Kidney (tissue), 14 donors: ENCODE data around the gene SLC7A7. TPM values are rescaled to one million over a fixed set of nuclear protein-coding genes. Genes with fewer than 3 reads are reported as not detected.

Source experiments
- DNase-seq, 5 donors: peaks; one replicate each; pipeline ENCODE4 v3.0.0-alpha.2; 2013 to 2020
- FAIRE-seq: peaks from 2 replicates; lab custom pipeline; 2012; peaks lifted over from hg19 to GRCh38; lab: Jason Lieb, UNC
- H3K27ac ChIP-seq, 2 donors: one replicate each; pipeline ENCODE4 v1.7.0; 2013; ENCODE audit warnings: low read depth in 2 of 2, low read length in 2 of 2, inconsistent platforms in 1 of 2
- H3K27me3 ChIP-seq: one replicate; pipeline ENCODE4 v1.7.1; 2013; ENCODE audit warnings: low read length, inconsistent platforms; ENCODE audit not compliant: control insufficient read depth, insufficient read depth
- H3K36me3 ChIP-seq, 3 donors: one replicate each; pipeline versions ENCODE4 v1.7.0 to v1.7.1; 2013; ENCODE audit warnings: low read length in 3 of 3, control low read depth in 1 of 3, inconsistent platforms in 1 of 3; ENCODE audit not compliant: insufficient read depth in 3 of 3, control insufficient read depth in 2 of 3
- H3K4me1 ChIP-seq, 3 donors: one replicate each; pipeline versions ENCODE4 v1.7.0 to v1.7.1; 2013; ENCODE audit warnings: low read length in 3 of 3, inconsistent platforms in 1 of 3, low read depth in 1 of 3; ENCODE audit not compliant: control insufficient read depth in 2 of 3, insufficient read depth in 2 of 3
- H3K4me3 ChIP-seq, 3 donors: one replicate each; pipeline versions ENCODE4 v1.7.0 to v1.8.1; 2013; ENCODE audit warnings: low read length in 3 of 3, control low read depth in 1 of 3, inconsistent platforms in 1 of 3
- H3K9ac ChIP-seq, 3 donors: one replicate each; pipeline versions ENCODE4 v1.7.0 to v1.7.1; 2013; ENCODE audit warnings: low read length in 3 of 3, control low read depth in 1 of 3, inconsistent platforms in 1 of 3
- H3K9me3 ChIP-seq, 3 donors: one replicate each; pipeline versions ENCODE4 v1.7.0 to v1.7.1; 2013; ENCODE audit warnings: low read length in 3 of 3, control low read depth in 1 of 3, inconsistent platforms in 1 of 3; ENCODE audit not compliant: control insufficient read depth in 2 of 3, insufficient read depth in 1 of 3
- CTCF ChIP-seq: IDR thresholded peaks from 3 replicates; pipeline ENCODE4 v1.5.1; 2012; ENCODE audit warnings: mild to moderate bottlenecking, moderate library complexity, borderline replicate concordance; ENCODE audit not compliant: insufficient read depth; ENCODE audit errors: extremely low read depth
- intact Hi-C: fragments of 100-400 bp; cut with DNase I; formaldehyde crosslinking; loops from one replicate; pipeline ENCODE4 v1.11.1; 2022
- polyA plus RNA-seq: library from polyadenylated mRNA; stranded (reverse); fragments of 350-450 nt; fragmentation: Illumina TruSeq; extraction: RNeasy Lipid Tissue Mini Kit (QIAGEN cat#74804); gene quantifications from one replicate; pipeline ENCODE4 v1.2.3, GENCODE V29; 2014; ENCODE audit warnings: low read depth, low replicate concordance; ENCODE audit not compliant: insufficient read depth
- total RNA-seq: library from RNA; stranded (reverse); fragmentation: NEBNext Ultra II Directional; extraction: Animal tissue kit (Norgen Biotek cat#: 25700); gene quantifications from one replicate; pipeline ENCODE4 v1.2.1, GENCODE V29; 2021
- donor health status: control.
- donor health status: control.
- donor health status: control.
- donor health status: control.
- donor health status: control.
- donor health status: DM: yes; HTN: yes; CAD: no.
- donor health status: Normal renal cell carcinoma (clear cell type).

The SLC7A7 gene
- total and polyA plus RNA-seq, 2 donors from 2014 or later = 26.6 to 235 TPM

- H3K27ac ChIP-seq = peak overlapping the region; percentile 67 to 86
- DNase-seq (peak in 2 of 5 donors; percentile 41 to 94), FAIRE-seq (no peak)
- H3K36me3 ChIP-seq = peaks cover 0 to 3% (median 2%) of the 10 kb centered on the region in 3 donors
- no peak overlapping the region for H3K4me3 ChIP-seq
- H3K9ac ChIP-seq = peak overlapping the region in 1 of 3 donors; percentile 26
- TF ChIP-seq CTCF = no peak
- intact Hi-C loops = loop anchor here (10.0 kb wide), 1 partner anchor 276 kb away; no protein-coding TSS in a partner anchor
- H3K4me1 ChIP-seq = peaks cover 3 to 21% (median 10%) of the 10 kb centered on the region in 3 donors
- H3K27me3 ChIP-seq = no peaks in the 10 kb centered on the region
- H3K9me3 ChIP-seq = no peaks in the 10 kb centered on the region
Observed at GRCh38 chr14:22850944-22851764, 35.9 kb upstream of the SLC7A7 start.

GRCh38 chr14:22849212-22849819, 34.1 kb upstream of the SLC7A7 start:
- Histone ChIP-seq H3K9ac (peak overlapping the region in 1 of 3 donors; percentile 46), H3K36me3 (peaks cover 6 to 18% (median 7%) of the 10 kb centered on the region in 3 donors), H3K4me3 (no peak overlapping the region), H3K4me1 (peaks cover 3 to 21% (median 10%) of the 10 kb centered on the region in 3 donors), H3K27ac (peak overlapping the region; percentile 71 to 76), H3K9me3 (no peaks in the 10 kb centered on the region), H3K27me3 (no peaks in the 10 kb centered on the region)
- intact Hi-C loops = no loop called here
- peak; percentile 27 to 84 (median 35) for DNase-seq
- no peak for TF ChIP-seq CTCF
- no peak for FAIRE-seq

GRCh38 chr14:22848351-22849164, 33.3 kb upstream of the SLC7A7 start:
- Histone ChIP-seq H3K4me1 (peaks cover 3 to 21% (median 10%) of the 10 kb centered on the region in 3 donors), H3K9me3 (no peaks in the 10 kb centered on the region), H3K27me3 (no peaks in the 10 kb centered on the region), H3K36me3 (peaks cover 6 to 21% (median 7%) of the 10 kb centered on the region in 3 donors), H3K4me3 (no peak overlapping the region), H3K27ac (peak overlapping the region; percentile 80 to 82), H3K9ac (peak overlapping the region in 1 of 3 donors; percentile 46)
- intact Hi-C loops = no loop called here
- DNase-seq (peak; percentile 79 to 94 (median 82)), FAIRE-seq (no peak)
- no peak for TF ChIP-seq CTCF
